SJSA1 (cell line): ENCODE results near the gene VWF. TPM values are rescaled to one million over a fixed set of nuclear protein-coding genes. Genes with fewer than 3 reads are reported as not detected.

Experiments
- DNase-seq, 2 experiments: peaks; one replicate each; pipeline ENCODE4 v3.0.0-alpha.2; 2015 to 2020; ENCODE audit warnings: low spot score in 2 of 2, low read depth in 1 of 2
- H3K27ac ChIP-seq: fragments of 250-450 bp; sonication (Bioruptor Pico); 2 replicates; pipeline ENCODE4 v1.5.1; 2020; ENCODE audit warnings: mild to moderate bottlenecking, moderate library complexity
- H3K27me3 ChIP-seq: fragments of 250-450 bp; sonication (Bioruptor Pico); replicated peaks from 2 replicates; pipeline ENCODE4 v1.5.1; 2020; ENCODE audit warnings: mild to moderate bottlenecking, moderate library complexity
- H3K36me3 ChIP-seq: fragments of 250-450 bp; sonication (Bioruptor Pico); 2 replicates; pipeline ENCODE4 v1.5.1; 2020; ENCODE audit warnings: mild to moderate bottlenecking
- H3K4me1 ChIP-seq: fragments of 250-450 bp; sonication (Bioruptor Pico); replicated peaks from 2 replicates; pipeline ENCODE4 v1.6.1; 2021; ENCODE audit warnings: mild to moderate bottlenecking
- H3K4me3 ChIP-seq: fragments of 250-450 bp; sonication (Bioruptor Pico); 2 replicates; pipeline ENCODE4 v1.5.1; 2020; ENCODE audit warnings: mild to moderate bottlenecking
- H3K9me3 ChIP-seq: fragments of 250-450 bp; sonication (Bioruptor Pico); replicated peaks from 2 replicates; pipeline ENCODE4 v1.5.1; 2020; ENCODE audit warnings: mild to moderate bottlenecking
- total RNA-seq: library from RNA; depleted of rRNA; stranded (reverse); fragments of >200 nt; shearing (Covaris generic); gene quantifications from 2 replicates; pipeline ENCODE4 v1.2.3, GENCODE V29; 2014

VWF gene
- total RNA-seq, 1 experiment from 2014 or later: 0.50 TPM

- no peak overlapping the region for H3K4me3 ChIP-seq
- H3K9me3 ChIP-seq: no peaks in the 10 kb centered on the region
- H3K27me3 ChIP-seq: no peaks in the 10 kb centered on the region
- no peaks in the 10 kb centered on the region for H3K4me1 ChIP-seq
- no peak for DNase-seq
- H3K27ac ChIP-seq: no peak overlapping the region
- H3K36me3 ChIP-seq: no peaks in the 10 kb centered on the region
Measured at GRCh38 chr12:6133642-6134041, 9.2 kb upstream of the VWF start.

GRCh38 chr12:6132496-6132895 is 8.0 kb upstream of the VWF start:
- Histone ChIP-seq H3K27ac (no peak overlapping the region), H3K27me3 (no peaks in the 10 kb centered on the region), H3K36me3 (no peaks in the 10 kb centered on the region), H3K4me1 (no peaks in the 10 kb centered on the region), H3K4me3 (no peak overlapping the region), H3K9me3 (no peaks in the 10 kb centered on the region)
- no peak for DNase-seq

- no peak overlapping the region for H3K4me3 ChIP-seq
- no peaks in the 10 kb centered on the region for H3K36me3 ChIP-seq
- H3K4me1 ChIP-seq: no peaks in the 10 kb centered on the region
- no peak for DNase-seq
- H3K27ac ChIP-seq: no peak overlapping the region
- H3K9me3 ChIP-seq: no peaks in the 10 kb centered on the region
- H3K27me3 ChIP-seq: no peaks in the 10 kb centered on the region
Measured at GRCh38 chr12:6125310-6125608, 789 bp upstream of the VWF start.

GRCh38 chr12:6123258-6123657 is 1.2 kb downstream of the VWF start:
- Histone ChIP-seq H3K9me3 (no peaks in the 10 kb centered on the region), H3K27me3 (no peaks in the 10 kb centered on the region), H3K4me1 (peaks cover 17% of the 10 kb centered on the region), H3K36me3 (no peaks in the 10 kb centered on the region), H3K27ac (no peak overlapping the region), H3K4me3 (no peak overlapping the region)
- DNase-seq: no peak

- H3K36me3 ChIP-seq: no peaks in the 10 kb centered on the region
- no peaks in the 10 kb centered on the region; the same call in 1 of the 2 replicates for H3K9me3 ChIP-seq
- H3K4me1 ChIP-seq: peaks cover 28% of the 10 kb centered on the region
- no peak for DNase-seq
- no peak overlapping the region for H3K27ac ChIP-seq
- no peaks in the 10 kb centered on the region for H3K27me3 ChIP-seq
- H3K4me3 ChIP-seq: no peak overlapping the region
Measured at GRCh38 chr12:6122201-6122600, 2.3 kb downstream of the VWF start.

GRCh38 chr12:6120796-6121473 is 3.5 kb downstream of the VWF start:
- H3K27me3 ChIP-seq: no peaks in the 10 kb centered on the region
- no peak overlapping the region for H3K4me3 ChIP-seq
- H3K4me1 ChIP-seq: peaks cover 40% of the 10 kb centered on the region
- no peaks in the 10 kb centered on the region; the same call in 1 of the 2 replicates for H3K9me3 ChIP-seq
- no peak for DNase-seq
- H3K27ac ChIP-seq: no peak overlapping the region
- H3K36me3 ChIP-seq: no peaks in the 10 kb centered on the region

GRCh38 chr12:6118891-6119568 is 5.4 kb downstream of the VWF start:
- Histone ChIP-seq H3K36me3 (no peaks in the 10 kb centered on the region), H3K27ac (peak overlapping the region; percentile 98), H3K4me1 (peaks cover 56% of the 10 kb centered on the region), H3K9me3 (no peaks in the 10 kb centered on the region; the same call in 1 of the 2 replicates), H3K27me3 (no peaks in the 10 kb centered on the region), H3K4me3 (no peak overlapping the region)
- peak; percentile 97 to 98 for DNase-seq

GRCh38 chr12:6116471-6117021 is 7.9 kb downstream of the VWF start:
- no peaks in the 10 kb centered on the region for H3K27me3 ChIP-seq
- H3K4me1 ChIP-seq: peaks cover 56% of the 10 kb centered on the region
- H3K9me3 ChIP-seq: no peaks in the 10 kb centered on the region; the same call in 1 of the 2 replicates
- no peaks in the 10 kb centered on the region for H3K36me3 ChIP-seq
- H3K4me3 ChIP-seq: no peak overlapping the region
- DNase-seq: peak; percentile 91 to 92
- H3K27ac ChIP-seq: peak overlapping the region; percentile 98

- H3K27ac ChIP-seq: peak overlapping the region; percentile 98
Measured at GRCh38 chr12:6115389-6115788, 9.1 kb downstream of the VWF start.

GRCh38 chr12:6114476-6114870 is 10.0 kb downstream of the VWF start:
- no peaks in the 10 kb centered on the region; the same call in none of the 2 replicates for H3K9me3 ChIP-seq
- H3K36me3 ChIP-seq: no peaks in the 10 kb centered on the region
- no peak overlapping the region for H3K4me3 ChIP-seq
- peak overlapping the region; percentile 98; the same call in 1 of the 2 replicates for H3K27ac ChIP-seq
- no peak for DNase-seq
- peaks cover 51% of the 10 kb centered on the region for H3K4me1 ChIP-seq
- no peaks in the 10 kb centered on the region for H3K27me3 ChIP-seq

More at GRCh38 chr12:6115389-6115788, 9.1 kb downstream of the VWF start:
- Histone ChIP-seq H3K36me3 (no peaks in the 10 kb centered on the region), H3K27me3 (no peaks in the 10 kb centered on the region), H3K9me3 (no peaks in the 10 kb centered on the region; the same call in 1 of the 2 replicates), H3K4me1 (peaks cover 56% of the 10 kb centered on the region), H3K4me3 (no peak overlapping the region)
- peak in 1 of 2 experiments; percentile 45 for DNase-seq

- no peaks in the 10 kb centered on the region for H3K27me3 ChIP-seq
- no peak overlapping the region for H3K27ac ChIP-seq
- no peak overlapping the region for H3K4me3 ChIP-seq
- no peaks in the 10 kb centered on the region for H3K36me3 ChIP-seq
- H3K4me1 ChIP-seq: peaks cover 45% of the 10 kb centered on the region
- no peak for DNase-seq
- H3K9me3 ChIP-seq: no peaks in the 10 kb centered on the region; the same call in none of the 2 replicates
Measured at GRCh38 chr12:6113691-6114475, 10.6 kb downstream of the VWF start.

- no peak for DNase-seq
- Histone ChIP-seq H3K36me3 (no peaks in the 10 kb centered on the region), H3K4me1 (peaks cover 31% of the 10 kb centered on the region), H3K27me3 (no peaks in the 10 kb centered on the region), H3K27ac (no peak overlapping the region), H3K9me3 (no peaks in the 10 kb centered on the region; the same call in 1 of the 2 replicates), H3K4me3 (no peak overlapping the region)
Measured at GRCh38 chr12:6112004-6112403, 12.5 kb downstream of the VWF start.

GRCh38 chr12:6110006-6110405 is 14.5 kb downstream of the VWF start:
- Histone ChIP-seq H3K4me3 (no peak overlapping the region), H3K4me1 (peaks cover 13% of the 10 kb centered on the region), H3K36me3 (no peaks in the 10 kb centered on the region), H3K27ac (no peak overlapping the region), H3K9me3 (no peaks in the 10 kb centered on the region; the same call in 1 of the 2 replicates), H3K27me3 (no peaks in the 10 kb centered on the region)
- DNase-seq: no peak
